Measurements from ENCODE around the gene MUC15. TPM values are rescaled to one million over a fixed set of nuclear protein-coding genes. Genes with fewer than 3 reads are reported as not detected.

Gene MUC15
- total RNA-seq, 1 experiment from 2014 or later: 0.70 TPM

GRCh38 chr11:26608507-26609146, 36.6 kb upstream of the MUC15 start:
- no peaks in the 10 kb centered on the region for H3F3A ChIP-seq (ENCODE audit: insufficient read depth, low read depth)
- no peak overlapping the region for H3K27ac ChIP-seq
- H4K20me1 ChIP-seq (ENCODE audit: insufficient read depth): no peaks in the 10 kb centered on the region
- ChIA-PET CTCF (interaction anchor here (0.7 kb wide), 1 partner anchor 57 kb away, joined by 4 read pairs; no protein-coding TSS in a partner anchor), POLR2A (ENCODE audit: unreplicated experiment) (no interaction called here)
- no peak overlapping the region for H3K4me3 ChIP-seq
- no peaks in the 10 kb centered on the region for H3K4me1 ChIP-seq (replicated peaks; ENCODE audit: insufficient read depth)
- no peak for TF ChIP-seq EZH2 (IDR thresholded peaks at IDR 0.05; ENCODE audit: low read depth)
- no peak for TF ChIP-seq CTCF (conservative IDR thresholded peaks at IDR 0.05)
- BruUV-seq (replicated peaks): no TSS peak
- H3K79me2 ChIP-seq (ENCODE audit: low read depth): no peaks in the 10 kb centered on the region
- H3K27me3 ChIP-seq (ENCODE audit: insufficient read depth, low read depth): no peaks in the 10 kb centered on the region
- H3K4me2 ChIP-seq: no peak overlapping the region
- no peak for DNase-seq
- H3K9me3 ChIP-seq (ENCODE audit: insufficient read depth, low read depth): no peaks in the 10 kb centered on the region
- no peak overlapping the region for H2AFZ ChIP-seq
- no peaks in the 10 kb centered on the region for H3K36me3 ChIP-seq (ENCODE audit: low read depth)
- intact Hi-C loops (cut with micrococcal nuclease; ENCODE audit: unreplicated experiment): no loop called here
- H3K9me2 ChIP-seq (ENCODE audit: insufficient read depth): 0 out of 2 replicates have a peak, but pooled peaks cover 3% of the 10 kb centered on the region

- no TSS peak for BruUV-seq (replicated peaks)
- Histone ChIP-seq H3F3A (ENCODE audit: insufficient read depth, low read depth) (no peaks in the 10 kb centered on the region), H3K4me2 (no peak overlapping the region), H3K4me1 (replicated peaks; ENCODE audit: insufficient read depth) (no peaks in the 10 kb centered on the region), H3K27me3 (ENCODE audit: insufficient read depth, low read depth) (no peaks in the 10 kb centered on the region), H3K79me2 (ENCODE audit: low read depth) (no peaks in the 10 kb centered on the region), H3K27ac (no peak overlapping the region), H3K9me3 (ENCODE audit: insufficient read depth, low read depth) (no peaks in the 10 kb centered on the region), H4K20me1 (ENCODE audit: insufficient read depth) (no peaks in the 10 kb centered on the region), H2AFZ (no peak overlapping the region), H3K9me2 (ENCODE audit: insufficient read depth) (0 out of 2 replicates have a peak, but pooled peaks cover 3% of the 10 kb centered on the region), H3K36me3 (ENCODE audit: low read depth) (no peaks in the 10 kb centered on the region), H3K4me3 (no peak overlapping the region)
- ChIA-PET POLR2A (ENCODE audit: unreplicated experiment) (no interaction called here), CTCF (interaction anchor here (0.7 kb wide), 1 partner anchor 56 kb away, joined by 4 read pairs; no protein-coding TSS in a partner anchor)
- intact Hi-C loops (cut with micrococcal nuclease; ENCODE audit: unreplicated experiment): no loop called here
- DNase-seq: no peak
- TF ChIP-seq EZH2 (IDR thresholded peaks at IDR 0.05; ENCODE audit: low read depth) (no peak), CTCF (conservative IDR thresholded peaks at IDR 0.05) (no peak)
These were observed 35.9 kb upstream of the MUC15 start for GRCh38 chr11:26607725-26608506.

GRCh38 chr11:26599876-26600434, 27.9 kb upstream of the MUC15 start:
- no peak overlapping the region for H3K4me2 ChIP-seq
- no peak overlapping the region for H3K27ac ChIP-seq
- no peak for DNase-seq
- no peaks in the 10 kb centered on the region for H3K27me3 ChIP-seq (ENCODE audit: insufficient read depth, low read depth)
- ChIA-PET POLR2A (ENCODE audit: unreplicated experiment) (no interaction called here), CTCF (no interaction called here)
- H3K9me2 ChIP-seq (ENCODE audit: insufficient read depth): no peaks in the 10 kb centered on the region
- no TSS peak for BruUV-seq (replicated peaks)
- H3F3A ChIP-seq (ENCODE audit: insufficient read depth, low read depth): no peaks in the 10 kb centered on the region
- no peaks in the 10 kb centered on the region for H4K20me1 ChIP-seq (ENCODE audit: insufficient read depth)
- intact Hi-C loops (cut with micrococcal nuclease; ENCODE audit: unreplicated experiment): no loop called here
- no peaks in the 10 kb centered on the region for H3K36me3 ChIP-seq (ENCODE audit: low read depth)
- H3K79me2 ChIP-seq (ENCODE audit: low read depth): no peaks in the 10 kb centered on the region
- no peaks in the 10 kb centered on the region for H3K4me1 ChIP-seq (replicated peaks; ENCODE audit: insufficient read depth)
- no peaks in the 10 kb centered on the region for H3K9me3 ChIP-seq (ENCODE audit: insufficient read depth, low read depth)
- no peak overlapping the region for H3K4me3 ChIP-seq
- H2AFZ ChIP-seq: no peak overlapping the region
- TF ChIP-seq CTCF (conservative IDR thresholded peaks at IDR 0.05) (no peak), EZH2 (IDR thresholded peaks at IDR 0.05; ENCODE audit: low read depth) (no peak)

All from PC-9 (cell line).